GM19240 (cell line): ENCODE measurements around the gene HVCN1.
"Not testable (repeated sequence)": the region's sequence is repeated elsewhere in the genome, so short reads cannot be mapped to it uniquely, and the experiment has no call there.

Experiments
- DNase-seq: peaks from one replicate; pipeline ENCODE4 v3.0.0; 2011; ENCODE audit warnings: low spot score; ENCODE audit not compliant: insufficient read length

Gene HVCN1

DNA sequence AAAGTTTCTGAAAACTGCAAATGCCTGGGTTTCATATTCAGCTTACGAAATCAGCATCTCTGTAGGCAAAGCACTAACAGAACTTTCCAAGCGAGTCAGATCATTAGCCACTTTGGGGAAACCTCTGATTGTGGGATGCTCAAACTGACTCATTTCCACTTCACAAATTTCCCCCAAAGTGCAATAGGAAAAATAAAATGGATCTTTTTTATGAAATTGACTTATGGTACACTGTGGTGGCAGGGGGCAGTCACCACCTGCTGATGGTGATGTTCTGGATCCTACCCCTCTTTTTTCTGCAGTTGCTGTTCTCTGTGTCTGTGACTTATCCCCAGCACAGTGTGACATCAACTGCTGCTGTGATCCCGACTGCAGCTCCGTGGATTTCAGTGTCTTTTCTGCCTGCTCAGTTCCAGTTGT, 69.4 kb downstream of the HVCN1 start:
- DNase-seq = no peak

- DNase-seq = no peak
Measured at GRCh38 chr12:110616471-110617115, 72.3 kb downstream of the HVCN1 start.

GRCh38 chr12:110615171-110615570, 73.7 kb downstream of the HVCN1 start:
- no peak for DNase-seq

DNA sequence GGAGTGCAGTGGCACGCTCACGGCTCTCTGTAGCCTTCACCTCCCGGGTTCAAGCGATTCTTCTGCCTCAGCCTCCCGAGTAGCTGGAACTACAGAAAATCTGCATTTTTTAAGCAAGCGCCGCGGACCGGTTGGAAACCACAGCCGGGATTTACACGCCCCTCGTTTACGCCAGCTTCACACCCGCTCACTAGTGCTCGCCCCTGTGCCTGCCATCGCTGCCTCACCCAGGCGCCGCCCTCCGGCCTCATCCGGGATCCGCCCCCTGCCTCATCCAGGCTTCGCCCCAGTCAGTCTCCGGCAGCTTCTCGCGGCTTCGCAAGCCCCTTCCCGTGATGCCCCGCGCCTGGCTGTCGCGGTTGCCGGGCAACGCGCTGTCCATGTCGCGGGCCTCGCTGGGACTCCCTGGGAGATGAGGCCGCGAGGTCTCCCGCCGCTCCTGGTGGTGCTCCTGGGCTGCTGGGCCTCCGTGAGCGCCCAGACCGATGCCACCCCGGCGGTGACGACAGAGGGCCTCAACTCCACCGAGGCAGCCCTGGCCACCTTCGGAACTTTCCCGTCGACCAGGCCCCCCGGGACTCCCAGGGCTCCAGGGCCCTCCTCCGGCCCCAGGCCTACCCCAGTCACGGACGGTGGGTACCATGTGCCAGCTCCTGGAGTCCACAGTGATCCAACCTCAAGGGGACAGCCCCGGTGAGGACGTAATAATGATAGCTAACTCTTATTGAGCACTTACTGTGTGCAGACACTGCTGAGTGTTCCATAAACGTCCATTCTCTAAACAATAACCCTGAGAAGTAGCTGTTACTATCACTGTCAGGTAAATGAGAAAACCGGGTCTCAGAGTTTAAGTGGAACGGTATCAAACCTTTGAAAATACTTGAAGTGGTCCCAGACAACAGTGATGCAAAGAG, 74.9 kb downstream of the HVCN1 start, which contains the start of gene TCTN1:
Gene TCTN1, plus strand, starts transcription at position 359 of the 914 bp plus-strand sequence. Its CDS starts 54 bp downstream, at position 413.
- peak; percentile 77 for DNase-seq

- no peak for DNase-seq
Measured at GRCh38 chr12:110613071-110613770, 75.7 kb downstream of the HVCN1 start.

DNA sequence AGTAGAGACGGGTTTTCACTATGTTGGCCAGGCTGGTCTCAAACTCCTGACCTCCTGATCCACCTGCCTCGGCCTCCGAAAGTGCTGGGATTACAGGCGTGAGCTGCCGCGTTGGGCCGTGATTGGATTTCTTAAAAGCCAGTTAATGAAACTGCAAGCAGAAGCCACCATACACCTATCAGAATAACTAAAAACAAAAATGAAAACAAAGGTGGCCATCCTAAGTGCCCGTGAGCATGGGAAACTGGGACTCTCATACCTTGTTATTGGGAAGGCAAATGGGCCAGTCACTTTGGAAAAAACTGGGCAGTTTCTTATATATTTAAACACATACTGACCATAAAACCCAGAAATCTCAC, 82.7 kb downstream of the HVCN1 start:
- DNase-seq = no peak

GRCh38 chr12:110602085-110602814, 86.7 kb downstream of the HVCN1 start:
- not testable (repeated sequence) for DNase-seq

DNA sequence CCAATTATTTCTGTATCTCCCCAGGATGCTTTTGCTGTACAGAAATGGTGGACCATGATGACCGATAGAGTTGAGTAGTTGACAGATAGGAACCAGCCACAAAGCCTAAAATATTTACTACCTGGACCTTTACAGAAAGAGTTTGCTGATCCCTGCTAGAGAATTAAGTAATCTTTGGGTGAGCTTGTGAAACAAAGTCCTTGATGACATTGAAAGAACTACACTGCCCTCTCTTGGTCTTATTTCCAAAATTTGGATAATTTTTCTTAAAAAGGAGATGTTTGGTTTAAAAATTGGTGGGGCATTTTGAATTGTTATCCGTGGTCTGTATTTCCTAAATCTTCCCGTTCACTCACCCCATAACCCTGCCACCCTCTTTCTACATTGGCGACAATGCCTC, 88.7 kb downstream of the HVCN1 start:
- no peak for DNase-seq

GRCh38 chr12:110599334-110599733, 89.6 kb downstream of the HVCN1 start:
- DNase-seq = no peak
